H1 (cell line): ENCODE measurements around the gene CA10. TPM values are rescaled to one million over a fixed set of nuclear protein-coding genes. Genes with fewer than 3 reads are reported as not detected.

Experiments
- CTCF ChIA-PET: fragments of 300-600 bp; sonication (Branson Sonifier 250); formaldehyde crosslinking; loops from one replicate; lab custom pipeline; 2021; ENCODE audit not compliant: partially characterized antibody; lab: Charles Lee
- POLR2A ChIA-PET: fragments of 300-600 bp; sonication (Branson Sonifier 250); formaldehyde crosslinking; loops from one replicate; lab custom pipeline; 2021; ENCODE audit warnings: inconsistent platforms; ENCODE audit not compliant: partially characterized antibody; lab: Charles Lee
- DNase-seq, 2 experiments: peaks; one replicate each; pipeline versions ENCODE4 v3.0.0 to v3.0.0-alpha.2; 2010 to 2022; ENCODE audit warnings: low spot score in 2 of 2, low read depth in 1 of 2, mixed read lengths in 1 of 2
- FAIRE-seq: peaks from 2 replicates; lab custom pipeline; 2011; peaks lifted over from hg19 to GRCh38; lab: Jason Lieb, UNC
- H2AFZ ChIP-seq: 2 replicates; pipeline ENCODE4 v1.8.1; 2012; ENCODE audit warnings: low read length, inconsistent platforms
- H2AK5ac ChIP-seq: 2 replicates; pipeline ENCODE4 v1.6.1; 2013; ENCODE audit warnings: low read depth, low read length
- H2BK120ac ChIP-seq: replicated peaks from 2 replicates; pipeline ENCODE3; 2013; ENCODE audit warnings: low read depth, low read length, inconsistent platforms
- H2BK12ac ChIP-seq: 2 replicates; pipeline ENCODE4 v1.6.1; 2013; ENCODE audit warnings: low read depth, low read length
- H2BK15ac ChIP-seq: 2 replicates; pipeline ENCODE4 v1.6.1; 2013; ENCODE audit warnings: low read length
- H2BK20ac ChIP-seq: 2 replicates; pipeline ENCODE4 v1.6.1; 2013; ENCODE audit warnings: low read length
- H2BK5ac ChIP-seq: 2 replicates; pipeline ENCODE4 v1.6.1; 2013; ENCODE audit warnings: low read depth, low read length
- H3K14ac ChIP-seq: 2 replicates; pipeline ENCODE4 v1.6.1; 2013; ENCODE audit warnings: inconsistent platforms; ENCODE audit not compliant: insufficient read length
- H3K18ac ChIP-seq: 2 replicates; pipeline ENCODE4 v1.6.1; 2013; ENCODE audit warnings: low read length; ENCODE audit errors: extremely low read depth
- H3K23ac ChIP-seq: 2 replicates; pipeline ENCODE4 v1.6.1; 2013; ENCODE audit warnings: inconsistent platforms; ENCODE audit not compliant: insufficient read length
- H3K23me2 ChIP-seq: 2 replicates; pipeline ENCODE4 v1.6.1; 2013; ENCODE audit warnings: low read depth, low read length
- H3K27ac ChIP-seq: 2 replicates; pipeline ENCODE4 v1.6.1; 2011; ENCODE audit warnings: low read depth, low read length, inconsistent platforms
- H3K27me3 ChIP-seq, 4 experiments: replicated peaks in 1 of 4; 1 replicate in 1 of 4; 2 replicates in 3 of 4; pipeline versions ENCODE4 v1.6.1 to v1.8.1; 2011 to 2013; ENCODE audit warnings: low read length in 3 of 4, mild to moderate bottlenecking in 3 of 4, inconsistent platforms in 2 of 4, mixed read lengths in 2 of 4, moderate library complexity in 1 of 4; ENCODE audit not compliant: control insufficient read depth in 3 of 4, insufficient read depth in 3 of 4; ENCODE audit errors: extremely low read depth in 1 of 4
- H3K36me3 ChIP-seq, 4 experiments: 2 replicates each; pipeline versions ENCODE4 v1.6.1 to v1.8.1; 2011 to 2013; ENCODE audit warnings: mild to moderate bottlenecking in 4 of 4, low read length in 3 of 4, moderate library complexity in 2 of 4, control low read depth in 1 of 4, inconsistent platforms in 1 of 4; ENCODE audit not compliant: insufficient read depth in 4 of 4, control insufficient read depth in 2 of 4
- H3K4ac ChIP-seq: replicated peaks from 2 replicates; pipeline ENCODE3; 2013; ENCODE audit warnings: low read length, low read depth, mixed read lengths, inconsistent platforms; ENCODE audit not compliant: insufficient read length
- H3K4me1 ChIP-seq, 4 experiments: replicated peaks in 1 of 4; 1 replicate in 1 of 4; 2 replicates in 3 of 4; pipeline versions ENCODE4 v1.6.1 to v1.8.1; 2011 to 2013; ENCODE audit warnings: low read length in 3 of 4, inconsistent platforms in 2 of 4, mixed read lengths in 1 of 4; ENCODE audit not compliant: insufficient read depth in 4 of 4, control insufficient read depth in 3 of 4
- H3K4me2 ChIP-seq, 2 experiments: 2 replicates each; pipeline versions ENCODE4 v1.6.1 to v1.8.1; 2011 to 2013; ENCODE audit warnings: low read depth in 2 of 2, low read length in 2 of 2, control low read depth in 1 of 2, inconsistent platforms in 1 of 2, mild to moderate bottlenecking in 1 of 2; ENCODE audit not compliant: insufficient read depth in 1 of 2
- H3K4me3 ChIP-seq, 4 experiments: fragments of 200-600, 300-600 bp in 1 of 4; sonication (generic), shearing (Covaris generic), sonication (Bioruptor Twin) in 1 of 4; 2 replicates each; pipeline versions ENCODE4 v1.5.1 to v1.8.1; 2011 to 2016; ENCODE audit warnings: low read length in 4 of 4, low read depth in 3 of 4, control low read depth in 2 of 4, inconsistent platforms in 2 of 4, mild to moderate bottlenecking in 2 of 4, mixed read lengths in 1 of 4, moderate library complexity in 1 of 4; ENCODE audit not compliant: insufficient read depth in 2 of 4; ENCODE audit errors: extremely low read depth in 1 of 4
- H3K56ac ChIP-seq: replicated peaks from 2 replicates; pipeline ENCODE3; 2013; ENCODE audit warnings: low read depth, mild to moderate bottlenecking, mixed read lengths, low read length, inconsistent platforms; ENCODE audit not compliant: insufficient read length
- H3K79me1 ChIP-seq: 2 replicates; pipeline ENCODE4 v1.6.1; 2013; ENCODE audit warnings: low read depth, low read length, control low read depth
- H3K79me2 ChIP-seq, 2 experiments: 2 replicates each; pipeline versions ENCODE4 v1.6.1 to v1.8.1; 2012 to 2013; ENCODE audit warnings: low read length in 2 of 2, mild to moderate bottlenecking in 2 of 2, inconsistent platforms in 1 of 2; ENCODE audit not compliant: insufficient read depth in 2 of 2, control insufficient read depth in 1 of 2
- H3K9ac ChIP-seq, 4 experiments: replicated peaks in 1 of 4; 1 replicate in 1 of 4; 2 replicates in 3 of 4; pipeline versions ENCODE4 v1.6.1 to v1.8.1; 2011 to 2013; ENCODE audit warnings: low read depth in 3 of 4, low read length in 3 of 4, control low read depth in 2 of 4, mild to moderate bottlenecking in 2 of 4, moderate library complexity in 2 of 4, inconsistent platforms in 1 of 4; ENCODE audit errors: extremely low read depth in 1 of 4
- H3K9me3 ChIP-seq, 2 experiments: 2 replicates each; pipeline versions ENCODE4 v1.6.1 to v1.8.1; 2012 to 2013; ENCODE audit warnings: mild to moderate bottlenecking in 2 of 2, moderate library complexity in 2 of 2, control low read depth in 1 of 2, inconsistent platforms in 1 of 2, low read depth in 1 of 2, low read length in 1 of 2, mixed read lengths in 1 of 2; ENCODE audit not compliant: insufficient read depth in 2 of 2
- H4K20me1 ChIP-seq, 2 experiments: replicated peaks in 1 of 2; 2 replicates each; pipeline versions ENCODE3 to v1.8.1; 2011 to 2013; ENCODE audit warnings: inconsistent platforms in 2 of 2, low read length in 2 of 2, mild to moderate bottlenecking in 1 of 2; ENCODE audit not compliant: insufficient read depth in 2 of 2, control insufficient read depth in 1 of 2
- H4K5ac ChIP-seq: 2 replicates; pipeline ENCODE4 v1.6.1; 2013; ENCODE audit warnings: low read length, low read depth, mixed read lengths, inconsistent platforms; ENCODE audit not compliant: insufficient read length
- H4K8ac ChIP-seq: 2 replicates; pipeline ENCODE4 v1.8.0; 2013; ENCODE audit warnings: mild to moderate bottlenecking, moderate library complexity, low read length, inconsistent platforms; ENCODE audit not compliant: insufficient read depth; ENCODE audit errors: extremely low read depth
- H4K91ac ChIP-seq: replicated peaks from 2 replicates; pipeline ENCODE3; 2013; ENCODE audit warnings: low read length, mixed read lengths, inconsistent platforms; ENCODE audit not compliant: insufficient read length
- EP300 ChIP-seq, 2 experiments: IDR thresholded peaks; 1 replicate in 1 of 2; 2 replicates in 1 of 2; pipeline ENCODE4 v1.6.1; 2011 to 2012; ENCODE audit warnings: low read depth in 2 of 2, low read length in 2 of 2, mild to moderate bottlenecking in 2 of 2, borderline replicate concordance in 1 of 2, inconsistent platforms in 1 of 2, moderate library complexity in 1 of 2
- WGBS, 2 experiments: shearing (Covaris generic) in 1 of 2; methylation state at CpG; one replicate each; pipeline versions ENCODE4 v1.1.6 to v1.1.7; 2013 to 2015; ENCODE audit warnings: low lambda C conversion rate in 2 of 2, mixed read lengths in 2 of 2, inconsistent platforms in 1 of 2, low coverage in 1 of 2, missing lambda C conversion rate in 1 of 2; ENCODE audit not compliant: insufficient replicate concordance in 2 of 2, insufficient coverage in 1 of 2, insufficient read length in 1 of 2; ENCODE audit errors: extremely low coverage in 1 of 2, missing lambda C conversion rate in 1 of 2; 5-methylcytosine and 5-hydroxymethylcytosine counted together
- polyA plus RNA-seq, 7 experiments: library from polyadenylated mRNA; depleted of rRNA in 3 of 7; stranded (reverse) in 5 of 7; unstranded in 2 of 7; fragments of >200 nt in 5 of 7; fragments of 200-250 nt in 2 of 7; gene quantifications; 1 replicate in 5 of 7; 2 replicates in 1 of 7; 4 replicates in 1 of 7; pipeline versions ENCODE4 v1.2.1 to v1.2.3, GENCODE V29; 2011 to 2013; ENCODE audit warnings: missing spikeins in 2 of 7, mixed read lengths in 2 of 7
- total RNA-seq: library from RNA; stranded (reverse); fragmentation: NEBNext Ultra II Directional; extraction: Animal tissue kit (Norgen Biotek cat#: 25700); gene quantifications from 2 replicates; pipeline ENCODE4 v1.2.1, GENCODE V29; 2021
- TF ChIP-seq, protein P1 (sequence below): IDR thresholded peaks from 2 replicates; pipeline ENCODE4 v1.6.1; 2012; ENCODE audit warnings: inconsistent platforms

CA10 gene
- total and polyA plus RNA-seq, 2 of the 8 experiments (the other 6 are each of a cell fraction or from before 2014, with no cell fraction given) = 0.60 to 0.63 TPM

DNA sequence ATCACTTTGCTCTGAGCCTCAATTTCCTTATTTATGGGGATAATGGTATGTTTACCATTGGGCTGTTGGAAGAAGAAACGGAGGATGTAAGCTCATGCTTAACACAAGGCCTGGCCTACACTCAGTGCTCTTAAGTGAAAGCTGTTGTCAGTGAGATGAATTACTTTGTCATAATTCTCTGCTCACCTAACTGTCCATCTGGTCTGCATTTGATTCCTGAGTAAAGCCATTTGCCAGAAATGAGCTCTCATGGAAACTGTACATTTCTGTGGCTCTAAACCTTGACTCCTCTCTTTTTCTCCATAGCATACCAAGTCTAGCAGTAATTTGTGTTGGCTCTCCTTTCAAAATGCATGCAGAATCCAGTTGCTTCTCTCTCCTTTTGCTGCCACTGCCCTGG is 452.4 kb downstream of the CA10 start:
- Histone ChIP-seq H3K36me3 (no peaks in the 10 kb centered on the region), H2BK15ac (no peak overlapping the region), H3K4ac (no peak overlapping the region), H3K27ac (no peak overlapping the region), H3K4me3 (no peak overlapping the region), H2AFZ (no peak overlapping the region), H3K9me3 (no peaks in the 10 kb centered on the region)
- TF ChIP-seq, protein P1, sequence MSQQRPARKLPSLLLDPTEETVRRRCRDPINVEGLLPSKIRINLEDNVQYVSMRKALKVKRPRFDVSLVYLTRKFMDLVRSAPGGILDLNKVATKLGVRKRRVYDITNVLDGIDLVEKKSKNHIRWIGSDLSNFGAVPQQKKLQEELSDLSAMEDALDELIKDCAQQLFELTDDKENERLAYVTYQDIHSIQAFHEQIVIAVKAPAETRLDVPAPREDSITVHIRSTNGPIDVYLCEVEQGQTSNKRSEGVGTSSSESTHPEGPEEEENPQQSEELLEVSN = no peak
- no peak for TF ChIP-seq EP300 (IDR thresholded peaks at IDR 0.05; ENCODE audit: borderline replicate concordance in 1 of 2, low read depth in 2 of 2, low read length in 2 of 2)
- TF ChIP-seq, all 59 proteins: peak for 0
- Histone ChIP-seq H4K20me1 (no peaks in the 10 kb centered on the region), H3K27me3 (no peaks in the 10 kb centered on the region), H4K5ac (no peak overlapping the region), H4K8ac (no peak overlapping the region), H3K79me2 (no peaks in the 10 kb centered on the region), H3K4me2 (no peak overlapping the region), H2AK5ac (no peak overlapping the region), H2BK120ac (no peak overlapping the region), H3K79me1 (no peaks in the 10 kb centered on the region), H3K9ac (no peak overlapping the region), H2BK5ac (no peak overlapping the region), H4K91ac (no peak overlapping the region), H3K4me1 (no peaks in the 10 kb centered on the region), H3K56ac (no peak overlapping the region), H2BK12ac (no peak overlapping the region), H3K18ac (no peak overlapping the region), H2BK20ac (no peak overlapping the region), H3K23me2 (peaks cover 1% of the 10 kb centered on the region; the same call in 1 of the 2 replicates), H3K23ac (no peak overlapping the region), H3K14ac (no peak overlapping the region)
- FAIRE-seq (no peak), DNase-seq (no peak)
- CTCF ChIA-PET = interaction anchor here (0.6 to 1.8 kb wide), 5 partner anchors 10 to 129 kb away, joined by 3 to 4 read pairs (median 4); no protein-coding TSS in a partner anchor
- WGBS, 2 experiments = 94% methylated on average over 1 of the region's 1 CpG; no CpG with 5 or more reads in 1 of the 2 experiments
- POLR2A ChIA-PET = no interaction called here
